HepG2 (cell line): Measurements from ENCODE around the gene MGST1. TPM values are rescaled to one million over a fixed set of nuclear protein-coding genes. Genes with fewer than 3 reads are reported as not detected.
A peak's percentile ranks its signal among the peaks of the same experiment; 100 is the strongest.

Experiments used
- DNMT3B ChIP-seq: conservative IDR thresholded peaks from 2 replicates; pipeline ENCODE4 v1.6.1; 2016; ENCODE audit warnings: missing biosample characterization, control low read depth
- GLI4 ChIP-seq: sonication (generic); formaldehyde crosslinking; IDR thresholded peaks from 2 replicates; pipeline ENCODE4 v1.5.1; 2020; ENCODE audit warnings: missing genetic modification reagents, mild to moderate bottlenecking, moderate library complexity, borderline replicate concordance
- HNRNPH1 ChIP-seq: fragments of 200-400 bp; formaldehyde crosslinking; optimal IDR thresholded peaks from 2 replicates; pipeline ENCODE3; 2017; ENCODE audit warnings: mild to moderate bottlenecking, low read depth, low read length
- JARID2 ChIP-seq: sonication (generic); formaldehyde crosslinking; IDR thresholded peaks from 2 replicates; pipeline ENCODE4 v1.8.1; 2023; ENCODE audit warnings: missing genetic modification reagents, inconsistent platforms; ENCODE audit not compliant: insufficient replicate concordance
- JUN ChIP-seq: sonication (generic); formaldehyde crosslinking; IDR thresholded peaks from 2 replicates; pipeline ENCODE4 v1.4.0; 2020; ENCODE audit warnings: mild to moderate bottlenecking, missing genetic modification reagents
- MXD4 ChIP-seq: IDR thresholded peaks from 2 replicates; pipeline ENCODE4 v1.6.1; 2016; ENCODE audit warnings: mild to moderate bottlenecking, missing biosample characterization, missing genetic modification reagents
- ZBTB14 ChIP-seq: sonication (generic); formaldehyde crosslinking; IDR thresholded peaks from 2 replicates; pipeline ENCODE4 v1.4.0; 2020; ENCODE audit warnings: missing genetic modification reagents
- ZBTB42 ChIP-seq: sonication (generic); formaldehyde crosslinking; IDR thresholded peaks from 2 replicates; pipeline ENCODE4 v1.5.0; 2020; ENCODE audit warnings: mild to moderate bottlenecking, missing genetic modification reagents
- ZNF326 ChIP-seq: sonication (generic); formaldehyde crosslinking; IDR thresholded peaks from 2 replicates; pipeline ENCODE4 v1.4.0; 2020; ENCODE audit warnings: missing genetic modification reagents, borderline replicate concordance
- ZNF550 ChIP-seq: sonication (generic); formaldehyde crosslinking; IDR thresholded peaks from 2 replicates; pipeline ENCODE4 v1.4.0; 2020; ENCODE audit warnings: mild to moderate bottlenecking, missing genetic modification reagents, borderline replicate concordance
- ZNF761 ChIP-seq: sonication (generic); formaldehyde crosslinking; conservative IDR thresholded peaks from 2 replicates; pipeline ENCODE4 v1.4.0; 2020; ENCODE audit warnings: mild to moderate bottlenecking, missing genetic modification reagents
- polyA plus RNA-seq, 8 experiments: library from polyadenylated mRNA; depleted of rRNA in 3 of 8; stranded (reverse) in 7 of 8; unstranded in 1 of 8; fragments of >200 nt; fragmentation: Illumina TruSeq in 4 of 8; extraction: Trizol in 4 of 8; gene quantifications; 2 replicates each; pipeline versions ENCODE4 v1.2.1 to v1.2.3, GENCODE V29; 2011 to 2016; ENCODE audit warnings: low read depth in 4 of 8, missing spikeins in 1 of 8, mixed read lengths in 1 of 8; ENCODE audit not compliant: insufficient read depth in 1 of 8
- total RNA-seq, 5 experiments: library from RNA; depleted of rRNA; stranded (reverse); fragments of >200 nt; fragmentation: Illumina TruSeq; extraction: Trizol; gene quantifications; 2 replicates each; pipeline ENCODE4 v1.2.3, GENCODE V29; 2016; ENCODE audit warnings: low read depth in 1 of 5
- TF ChIP-seq, protein P1 (sequence below), 2 experiments: IDR thresholded peaks; 2 replicates each; pipeline ENCODE4 v1.6.1; 2011 to 2012; ENCODE audit warnings: low read length in 2 of 2, borderline replicate concordance in 1 of 2, low read depth in 1 of 2, mild to moderate bottlenecking in 1 of 2, moderate library complexity in 1 of 2
- TF ChIP-seq, protein P2 (sequence below): sonication (generic); formaldehyde crosslinking; conservative IDR thresholded peaks from 2 replicates; pipeline ENCODE4 v1.5.0; 2020; ENCODE audit warnings: missing genetic modification reagents
- TF ChIP-seq, protein P3 (sequence below): sonication (generic); formaldehyde crosslinking; IDR thresholded peaks from 2 replicates; pipeline ENCODE4 v1.8.0; 2022; ENCODE audit warnings: mild to moderate bottlenecking, missing genetic modification reagents
- TF ChIP-seq, protein P4 (sequence below): sonication (generic); formaldehyde crosslinking; IDR thresholded peaks from 2 replicates; pipeline ENCODE4 v1.9.0; 2021; ENCODE audit warnings: missing genetic modification reagents, borderline replicate concordance

The MGST1 gene
- total and polyA plus RNA-seq, 2 of the 13 experiments (the other 11 are each of a cell fraction or from before 2014, with no cell fraction given): 119 to 152 TPM

- no peak for TF ChIP-seq JARID2
- TF ChIP-seq DNMT3B (CRISPR knock-in tag): peak; percentile 33; the same call in 1 of the 2 replicates
- no peak for TF ChIP-seq ZNF326 (CRISPR knock-in tag)
- peak; percentile 47 for TF ChIP-seq HNRNPH1
- TF ChIP-seq, protein P1, sequence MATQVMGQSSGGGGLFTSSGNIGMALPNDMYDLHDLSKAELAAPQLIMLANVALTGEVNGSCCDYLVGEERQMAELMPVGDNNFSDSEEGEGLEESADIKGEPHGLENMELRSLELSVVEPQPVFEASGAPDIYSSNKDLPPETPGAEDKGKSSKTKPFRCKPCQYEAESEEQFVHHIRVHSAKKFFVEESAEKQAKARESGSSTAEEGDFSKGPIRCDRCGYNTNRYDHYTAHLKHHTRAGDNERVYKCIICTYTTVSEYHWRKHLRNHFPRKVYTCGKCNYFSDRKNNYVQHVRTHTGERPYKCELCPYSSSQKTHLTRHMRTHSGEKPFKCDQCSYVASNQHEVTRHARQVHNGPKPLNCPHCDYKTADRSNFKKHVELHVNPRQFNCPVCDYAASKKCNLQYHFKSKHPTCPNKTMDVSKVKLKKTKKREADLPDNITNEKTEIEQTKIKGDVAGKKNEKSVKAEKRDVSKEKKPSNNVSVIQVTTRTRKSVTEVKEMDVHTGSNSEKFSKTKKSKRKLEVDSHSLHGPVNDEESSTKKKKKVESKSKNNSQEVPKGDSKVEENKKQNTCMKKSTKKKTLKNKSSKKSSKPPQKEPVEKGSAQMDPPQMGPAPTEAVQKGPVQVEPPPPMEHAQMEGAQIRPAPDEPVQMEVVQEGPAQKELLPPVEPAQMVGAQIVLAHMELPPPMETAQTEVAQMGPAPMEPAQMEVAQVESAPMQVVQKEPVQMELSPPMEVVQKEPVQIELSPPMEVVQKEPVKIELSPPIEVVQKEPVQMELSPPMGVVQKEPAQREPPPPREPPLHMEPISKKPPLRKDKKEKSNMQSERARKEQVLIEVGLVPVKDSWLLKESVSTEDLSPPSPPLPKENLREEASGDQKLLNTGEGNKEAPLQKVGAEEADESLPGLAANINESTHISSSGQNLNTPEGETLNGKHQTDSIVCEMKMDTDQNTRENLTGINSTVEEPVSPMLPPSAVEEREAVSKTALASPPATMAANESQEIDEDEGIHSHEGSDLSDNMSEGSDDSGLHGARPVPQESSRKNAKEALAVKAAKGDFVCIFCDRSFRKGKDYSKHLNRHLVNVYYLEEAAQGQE (IDR thresholded peaks at IDR 0.05; ENCODE audit: borderline replicate concordance in 1 of 2, low read depth in 1 of 2, low read length in 2 of 2): no peak; a peak in 1 of 4 replicates
- TF ChIP-seq, protein P2, sequence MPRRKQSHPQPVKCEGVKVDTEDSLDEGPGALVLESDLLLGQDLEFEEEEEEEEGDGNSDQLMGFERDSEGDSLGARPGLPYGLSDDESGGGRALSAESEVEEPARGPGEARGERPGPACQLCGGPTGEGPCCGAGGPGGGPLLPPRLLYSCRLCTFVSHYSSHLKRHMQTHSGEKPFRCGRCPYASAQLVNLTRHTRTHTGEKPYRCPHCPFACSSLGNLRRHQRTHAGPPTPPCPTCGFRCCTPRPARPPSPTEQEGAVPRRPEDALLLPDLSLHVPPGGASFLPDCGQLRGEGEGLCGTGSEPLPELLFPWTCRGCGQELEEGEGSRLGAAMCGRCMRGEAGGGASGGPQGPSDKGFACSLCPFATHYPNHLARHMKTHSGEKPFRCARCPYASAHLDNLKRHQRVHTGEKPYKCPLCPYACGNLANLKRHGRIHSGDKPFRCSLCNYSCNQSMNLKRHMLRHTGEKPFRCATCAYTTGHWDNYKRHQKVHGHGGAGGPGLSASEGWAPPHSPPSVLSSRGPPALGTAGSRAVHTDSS (CRISPR knock-in tag): no peak
- TF ChIP-seq ZNF550: no peak
- no peak for TF ChIP-seq JUN
- TF ChIP-seq, protein P3, sequence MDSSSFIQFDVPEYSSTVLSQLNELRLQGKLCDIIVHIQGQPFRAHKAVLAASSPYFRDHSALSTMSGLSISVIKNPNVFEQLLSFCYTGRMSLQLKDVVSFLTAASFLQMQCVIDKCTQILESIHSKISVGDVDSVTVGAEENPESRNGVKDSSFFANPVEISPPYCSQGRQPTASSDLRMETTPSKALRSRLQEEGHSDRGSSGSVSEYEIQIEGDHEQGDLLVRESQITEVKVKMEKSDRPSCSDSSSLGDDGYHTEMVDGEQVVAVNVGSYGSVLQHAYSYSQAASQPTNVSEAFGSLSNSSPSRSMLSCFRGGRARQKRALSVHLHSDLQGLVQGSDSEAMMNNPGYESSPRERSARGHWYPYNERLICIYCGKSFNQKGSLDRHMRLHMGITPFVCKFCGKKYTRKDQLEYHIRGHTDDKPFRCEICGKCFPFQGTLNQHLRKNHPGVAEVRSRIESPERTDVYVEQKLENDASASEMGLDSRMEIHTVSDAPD (CRISPR knock-in tag): peak; percentile 56; the same call in 1 of the 2 replicates
- TF ChIP-seq ZNF761 (CRISPR knock-in tag): no peak
- TF ChIP-seq ZBTB14 (CRISPR knock-in tag): peak; percentile 89
- TF ChIP-seq MXD4 (CRISPR knock-in tag): peak; percentile 29; the same call in 1 of the 2 replicates
- no peak for TF ChIP-seq GLI4
- TF ChIP-seq ZBTB42: no peak
- TF ChIP-seq, protein P4, sequence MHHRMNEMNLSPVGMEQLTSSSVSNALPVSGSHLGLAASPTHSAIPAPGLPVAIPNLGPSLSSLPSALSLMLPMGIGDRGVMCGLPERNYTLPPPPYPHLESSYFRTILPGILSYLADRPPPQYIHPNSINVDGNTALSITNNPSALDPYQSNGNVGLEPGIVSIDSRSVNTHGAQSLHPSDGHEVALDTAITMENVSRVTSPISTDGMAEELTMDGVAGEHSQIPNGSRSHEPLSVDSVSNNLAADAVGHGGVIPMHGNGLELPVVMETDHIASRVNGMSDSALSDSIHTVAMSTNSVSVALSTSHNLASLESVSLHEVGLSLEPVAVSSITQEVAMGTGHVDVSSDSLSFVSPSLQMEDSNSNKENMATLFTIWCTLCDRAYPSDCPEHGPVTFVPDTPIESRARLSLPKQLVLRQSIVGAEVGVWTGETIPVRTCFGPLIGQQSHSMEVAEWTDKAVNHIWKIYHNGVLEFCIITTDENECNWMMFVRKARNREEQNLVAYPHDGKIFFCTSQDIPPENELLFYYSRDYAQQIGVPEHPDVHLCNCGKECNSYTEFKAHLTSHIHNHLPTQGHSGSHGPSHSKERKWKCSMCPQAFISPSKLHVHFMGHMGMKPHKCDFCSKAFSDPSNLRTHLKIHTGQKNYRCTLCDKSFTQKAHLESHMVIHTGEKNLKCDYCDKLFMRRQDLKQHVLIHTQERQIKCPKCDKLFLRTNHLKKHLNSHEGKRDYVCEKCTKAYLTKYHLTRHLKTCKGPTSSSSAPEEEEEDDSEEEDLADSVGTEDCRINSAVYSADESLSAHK: no peak
These were observed at the start of gene MGST1 (continued) for GRCh38 chr12:16347391-16348298.
